ENCODE measurements around the gene BTBD9.
A peak's percentile ranks its signal among the peaks of the same experiment; 100 is the strongest.

Gene BTBD9

GRCh38 chr6:38151580-38152500, 487.9 kb downstream of the BTBD9 start:
- no peak for DNase-seq

GRCh38 chr6:38150681-38151296, 488.9 kb downstream of the BTBD9 start:
- DNase-seq: no peak

DNA sequence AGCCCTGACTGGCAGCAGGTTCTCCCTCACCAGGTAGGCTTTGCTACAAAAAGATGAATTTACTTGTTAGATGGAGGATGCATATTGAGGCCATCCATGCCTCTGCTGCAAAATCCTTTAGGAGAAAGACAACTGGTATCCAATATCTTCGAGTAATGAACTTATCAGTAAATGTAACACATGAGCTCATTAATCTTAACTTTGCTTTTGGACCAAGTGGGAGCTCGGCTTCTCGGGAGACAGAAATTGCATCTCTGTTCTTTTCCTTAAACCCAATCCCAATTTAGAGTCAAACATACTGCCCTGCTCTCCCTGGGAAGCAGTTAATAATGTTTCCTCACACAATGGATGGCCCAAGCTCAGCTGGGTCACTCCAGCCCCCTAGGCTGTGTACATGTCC, 489.7 kb downstream of the BTBD9 start:
- no peak for DNase-seq

GRCh38 chr6:38149531-38149930, 490.2 kb downstream of the BTBD9 start:
- no peak for DNase-seq

DNA sequence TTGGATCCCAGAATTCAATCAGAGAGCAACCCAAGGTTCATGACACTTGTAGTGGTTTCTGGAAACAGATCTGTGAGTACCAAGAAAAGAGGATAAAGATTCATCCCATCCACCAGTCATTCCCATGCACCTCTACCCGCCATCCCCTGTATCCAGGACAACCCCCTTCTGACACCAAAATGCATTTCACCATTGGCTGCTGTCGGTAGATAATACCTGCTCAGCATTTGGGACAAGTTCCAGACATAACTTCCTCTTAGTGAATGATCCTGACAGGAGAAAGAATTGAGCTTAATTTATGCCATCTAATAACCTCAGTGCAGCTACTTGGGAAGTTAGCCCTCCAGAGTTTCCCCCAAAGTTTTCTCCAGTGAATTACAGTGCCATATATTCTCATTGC, 491.1 kb downstream of the BTBD9 start:
- DNase-seq: no peak

- DNase-seq: no peak
These were observed 493.0 kb downstream of the BTBD9 start for GRCh38 chr6:38146734-38147027.

DNA sequence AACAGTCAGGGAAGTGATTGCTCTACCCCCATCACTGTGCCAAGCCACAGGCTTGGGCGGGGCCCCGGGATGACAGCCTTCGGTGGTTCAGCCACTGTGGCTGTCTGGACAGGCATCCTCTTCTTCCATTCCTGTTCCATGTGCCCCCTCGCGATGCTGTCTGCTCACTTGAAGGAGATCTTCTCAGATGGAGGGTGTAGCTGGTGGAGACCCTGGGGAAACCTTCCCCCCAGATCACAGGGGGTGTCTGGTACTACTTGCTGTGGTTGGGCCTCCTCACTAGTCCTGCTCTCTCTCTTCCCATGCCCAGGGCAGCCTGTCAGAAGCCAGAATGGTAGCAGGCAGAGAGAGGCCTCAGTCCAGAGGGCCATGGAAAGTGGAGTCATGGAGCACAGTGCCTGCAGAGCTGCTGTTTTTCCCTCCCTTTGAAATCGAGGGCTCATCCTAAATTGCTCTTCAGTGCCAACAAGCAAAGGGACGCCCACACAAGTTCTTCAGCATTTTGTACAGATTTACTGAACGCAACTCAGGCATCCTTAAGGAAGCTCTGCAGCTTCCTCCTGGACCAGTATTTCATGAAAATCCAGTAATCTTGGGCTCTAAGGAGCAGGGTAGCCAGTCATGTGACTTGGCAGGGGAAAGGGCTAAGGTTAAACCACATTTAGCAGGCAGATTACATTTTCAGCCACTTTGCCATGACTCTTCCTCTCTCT, 493.6 kb downstream of the BTBD9 start:
- peak in 5 of 56 donors; percentile 19 to 43 (median 29) for DNase-seq

DNA sequence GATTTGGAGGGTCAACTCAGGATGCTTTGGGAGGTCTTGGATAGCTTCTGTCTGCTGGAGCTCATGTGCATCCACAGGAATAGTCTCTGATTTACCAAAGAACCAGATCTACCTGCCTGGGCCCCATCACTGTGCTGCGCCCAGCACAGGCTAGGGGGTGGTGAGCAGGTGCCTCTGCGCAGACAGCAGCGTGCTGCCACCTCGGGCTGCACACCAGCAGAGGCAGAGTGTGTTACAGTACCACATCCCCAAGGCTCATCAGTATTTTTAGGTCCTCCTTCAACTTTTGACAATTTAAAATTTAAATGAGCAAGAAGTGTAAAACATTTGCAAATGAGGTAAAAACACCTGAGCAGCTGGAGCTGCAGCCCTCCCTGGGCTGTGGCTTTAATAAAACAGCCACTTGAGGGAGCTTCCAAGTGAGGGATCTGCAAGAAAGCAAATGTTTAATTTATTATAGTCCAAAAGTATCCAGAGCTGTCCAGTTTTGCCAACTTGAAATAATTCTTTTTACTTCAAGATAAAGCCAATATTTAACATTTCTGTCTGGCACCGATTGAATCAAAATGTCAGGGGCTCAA, 495.3 kb downstream of the BTBD9 start:
- peak in 6 of 56 donors; percentile 26 to 39 (median 28) for DNase-seq

DNA sequence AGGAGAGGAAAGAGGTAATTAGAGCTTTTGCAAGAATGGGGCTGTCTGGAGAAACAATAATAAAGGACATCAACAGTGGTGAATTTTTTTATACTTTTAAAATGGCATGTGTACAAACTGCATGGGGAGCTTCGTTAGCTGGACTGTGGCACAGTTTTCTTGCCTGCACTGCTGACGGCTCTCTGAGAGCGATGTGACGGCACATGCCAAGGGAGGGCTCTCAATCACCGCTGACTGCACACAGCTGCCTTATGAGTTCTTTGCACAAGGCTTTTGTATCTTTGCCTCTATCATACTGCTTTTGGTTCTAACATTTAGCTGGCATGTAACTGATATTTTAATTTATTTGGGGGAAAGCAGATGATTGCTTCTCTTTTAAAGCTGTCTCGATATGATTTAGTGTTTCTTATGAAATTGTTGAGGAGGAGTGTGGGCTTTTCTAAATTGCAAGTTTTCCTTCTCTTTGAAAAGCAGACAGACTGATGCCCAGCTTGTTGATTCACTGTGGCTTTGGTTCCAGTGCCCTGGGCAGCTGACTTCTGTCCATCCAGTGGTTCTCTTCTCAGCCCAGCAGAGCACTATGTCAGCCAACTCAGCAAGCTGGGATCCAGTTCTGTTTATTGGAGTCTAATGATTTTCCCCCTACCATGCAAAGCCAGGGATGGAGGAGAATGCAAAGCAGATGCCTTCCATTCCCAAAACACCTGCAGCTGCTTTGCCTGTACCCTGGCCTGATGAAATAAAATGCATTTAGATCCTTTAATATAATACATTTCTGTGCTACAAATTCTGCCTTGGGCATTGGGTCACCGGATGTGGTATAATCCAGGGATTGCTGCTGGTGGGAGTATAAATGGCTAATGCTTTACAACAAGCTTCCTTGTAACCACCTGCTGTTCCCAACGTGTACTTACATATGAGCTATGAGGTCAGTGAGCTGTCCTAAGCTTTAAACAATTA, 496.3 kb downstream of the BTBD9 start:
- peak in 33 of 56 donors; percentile 7 to 68 (median 41) for DNase-seq

DNA sequence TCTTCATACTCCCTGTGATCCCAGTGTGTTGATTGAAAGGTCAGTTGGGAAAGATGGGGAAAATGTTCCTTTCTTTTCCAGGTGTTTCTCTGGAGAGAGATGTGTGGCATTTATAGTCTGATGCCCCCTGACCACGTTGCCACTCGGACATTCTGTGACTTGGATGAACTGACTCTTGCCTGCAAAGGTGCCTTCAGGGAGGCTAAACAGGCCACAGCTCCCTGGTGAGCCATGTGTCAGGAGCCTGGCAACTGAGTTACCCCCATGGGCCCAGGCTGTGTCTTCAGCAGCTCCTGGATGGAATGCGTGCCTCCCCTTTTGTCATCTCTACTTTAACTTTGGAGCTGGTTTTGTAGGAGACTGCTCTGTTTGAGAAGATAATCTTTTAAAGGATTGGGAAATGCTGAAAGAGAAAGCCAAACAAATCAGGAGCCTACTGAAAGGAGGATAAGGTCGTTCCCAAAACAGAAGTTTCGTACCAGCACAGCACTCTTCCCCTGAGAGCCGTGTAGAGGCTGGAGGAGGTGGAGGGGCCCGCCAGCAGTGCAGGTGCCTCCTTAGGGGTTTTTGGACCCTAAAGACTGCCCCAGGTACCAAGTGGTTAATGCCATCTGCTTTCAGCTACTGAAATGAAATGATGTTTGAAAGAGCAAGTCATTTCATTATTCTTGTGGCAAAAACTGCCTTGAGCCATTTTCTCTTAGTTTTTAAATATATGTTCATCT, 497.4 kb downstream of the BTBD9 start:
- no peak for DNase-seq

DNA sequence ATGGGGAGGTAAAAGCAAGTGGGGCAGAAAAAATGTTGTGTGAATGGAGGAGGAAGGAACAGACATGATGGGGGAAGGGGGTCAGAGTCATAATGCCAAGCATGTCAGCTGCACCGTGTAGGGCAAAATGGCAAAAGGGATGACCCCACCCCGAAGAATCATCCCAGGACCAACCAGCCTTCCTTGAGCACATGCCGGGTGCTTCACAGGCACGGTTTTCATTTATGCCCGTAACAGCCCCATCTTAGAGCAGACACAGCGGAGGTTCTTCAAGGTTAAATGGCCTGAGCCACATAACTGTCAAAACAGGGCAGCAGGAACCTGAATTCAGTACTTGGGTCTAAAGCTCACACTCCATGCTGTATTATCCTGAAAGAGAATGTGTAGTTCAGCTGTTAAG, 498.0 kb downstream of the BTBD9 start:
- DNase-seq: no peak

DNA sequence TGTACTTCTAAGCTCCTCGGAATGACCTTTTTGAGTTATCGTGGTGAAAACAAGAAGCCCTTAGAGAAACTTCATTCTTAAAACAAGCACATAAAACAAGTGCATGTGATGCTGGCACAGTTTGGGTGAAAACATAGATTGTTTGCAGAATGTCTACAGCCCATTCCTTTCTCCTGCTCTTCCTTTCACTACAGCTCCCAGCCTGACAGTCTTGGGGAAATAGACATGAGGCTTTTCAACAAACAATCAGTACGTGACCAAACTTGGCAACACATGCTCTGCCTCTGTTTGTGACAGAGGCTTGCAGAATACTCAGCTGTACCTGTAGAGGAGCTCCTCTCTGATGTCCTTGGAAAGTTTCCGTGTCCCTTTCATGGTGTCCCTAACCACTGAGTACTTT, 498.6 kb downstream of the BTBD9 start:
- no peak for DNase-seq

- DNase-seq: peak in 3 of 56 donors; percentile 12 to 23 (median 20)
These were observed 501.4 kb downstream of the BTBD9 start for GRCh38 chr6:38138374-38138773.

DNA sequence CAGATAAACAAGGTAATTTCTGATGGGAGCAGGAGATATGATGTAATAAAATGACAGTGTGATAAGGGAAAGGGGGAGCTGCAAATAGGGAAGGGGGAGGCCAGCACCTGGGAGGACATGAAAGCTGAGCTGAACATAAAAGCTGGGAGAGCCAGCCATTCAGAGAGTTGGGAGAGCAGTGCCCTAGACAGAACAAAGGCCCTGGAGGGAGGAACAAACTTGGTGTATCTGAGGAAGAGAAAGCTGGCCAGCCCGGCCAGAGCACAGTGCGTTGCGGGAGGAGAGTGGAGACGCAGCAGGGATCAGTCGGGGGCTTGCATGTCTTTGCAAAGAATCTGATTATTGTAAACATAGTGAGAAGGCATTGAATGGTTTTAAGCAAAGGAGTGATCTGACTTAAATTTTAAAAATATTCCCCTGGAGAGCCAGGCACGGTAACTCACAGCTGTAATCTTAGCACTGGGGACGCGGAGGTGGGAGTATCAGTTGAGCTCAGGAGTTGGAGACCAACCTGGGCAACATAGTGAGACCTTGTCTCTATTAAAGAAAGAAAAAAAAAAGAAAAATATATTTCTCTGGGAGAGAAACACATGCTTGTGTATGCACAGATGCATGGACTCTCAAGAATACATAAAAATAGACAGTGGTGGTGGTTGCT, 502.0 kb downstream of the BTBD9 start:
- DNase-seq: no peak

DNA sequence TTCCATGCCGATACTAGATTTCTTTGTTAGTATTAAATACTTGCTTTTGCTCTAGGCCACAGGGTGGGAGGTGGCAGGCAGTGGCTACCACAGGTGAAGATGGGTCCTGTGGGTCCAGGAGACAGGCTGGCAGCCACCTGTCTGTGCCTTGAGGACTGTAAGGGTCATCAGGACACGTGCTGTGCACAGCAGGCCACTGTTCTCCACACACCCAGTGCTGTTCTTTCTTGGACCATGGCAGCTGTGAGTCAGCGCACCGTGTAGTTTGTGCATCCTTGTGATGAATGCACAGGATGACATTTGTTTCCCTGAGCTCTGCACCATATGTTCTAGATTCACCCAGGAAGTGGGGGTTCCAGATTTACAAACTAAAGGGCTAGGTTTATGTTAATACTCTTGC, 503.2 kb downstream of the BTBD9 start:
- DNase-seq: peak in 1 of 56 donors; percentile 31

DNA sequence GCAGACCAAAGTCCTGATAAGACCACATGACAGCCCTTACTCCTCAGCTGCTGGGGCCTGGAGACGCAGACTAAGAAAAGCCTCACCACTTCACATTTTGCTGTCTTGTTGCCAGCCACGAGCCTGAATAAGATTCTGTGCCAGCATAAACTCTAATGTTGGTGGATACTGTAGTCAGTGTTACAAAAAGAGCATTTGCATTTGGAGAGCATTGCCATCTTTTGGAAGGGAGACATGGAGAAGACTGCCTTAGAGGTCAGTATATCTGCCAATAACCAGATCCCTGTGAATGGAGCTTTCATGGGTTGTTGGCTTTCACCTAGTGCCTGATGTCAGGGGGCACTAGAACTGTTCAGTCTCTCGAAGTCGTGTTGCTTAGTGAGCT, 505.0 kb downstream of the BTBD9 start:
- peak in 1 of 56 donors; percentile 26 for DNase-seq

DNA sequence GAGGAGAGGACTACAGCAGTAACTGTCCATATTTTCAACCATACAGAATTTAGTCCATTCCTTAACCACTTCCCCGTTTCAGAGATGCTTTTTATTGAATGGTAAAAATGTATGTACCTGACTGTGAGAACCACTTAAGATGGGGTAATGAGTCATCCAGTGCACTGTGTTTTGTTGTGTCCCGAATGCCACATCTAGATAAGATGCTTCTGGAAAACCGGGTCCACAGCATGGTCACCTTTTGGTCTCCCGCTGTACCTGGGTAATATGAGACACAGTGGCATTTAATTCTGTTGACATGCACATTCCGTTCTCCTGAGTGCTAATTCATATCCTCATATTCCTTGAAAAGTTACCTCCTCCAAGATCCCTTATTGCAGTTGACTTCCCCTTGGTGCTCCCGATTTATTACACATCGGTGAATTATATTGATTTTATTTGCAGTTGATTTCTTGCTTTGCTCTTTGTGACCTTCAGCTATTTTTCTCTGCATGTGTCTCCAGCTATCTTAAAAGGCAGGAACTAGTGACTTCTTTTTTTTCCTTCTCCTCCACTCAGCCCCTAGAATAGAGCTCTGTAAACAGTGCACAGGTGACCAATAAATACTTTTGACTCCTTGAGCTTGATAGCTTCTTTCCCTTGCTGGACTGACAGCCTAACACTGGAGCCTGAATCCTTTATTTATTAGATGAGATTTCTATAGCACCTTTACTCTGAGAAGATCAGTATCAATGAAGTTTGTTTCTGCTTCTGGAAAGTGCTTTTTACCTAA, 505.6 kb downstream of the BTBD9 start:
- DNase-seq: no peak

DNA sequence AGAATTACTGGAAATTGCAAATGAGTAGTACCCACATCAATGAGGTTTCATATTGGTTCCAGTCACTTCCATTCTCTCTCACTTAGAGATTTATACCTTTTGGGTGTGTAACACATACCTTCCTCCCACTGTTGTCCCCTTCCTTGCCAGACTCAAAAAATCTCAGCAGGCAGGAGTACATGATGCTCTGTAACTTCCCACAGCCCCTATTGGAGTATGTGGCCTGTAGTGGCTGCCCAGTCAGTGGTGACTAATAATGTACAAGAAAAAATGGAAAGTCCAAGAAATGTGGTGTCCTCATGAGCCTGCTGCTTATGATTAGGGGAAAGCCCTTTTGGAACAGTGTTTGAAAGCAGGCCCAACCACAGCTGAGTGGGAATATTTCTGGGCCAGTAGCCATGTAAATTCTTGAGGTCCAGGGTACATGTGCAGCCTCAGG, 508.2 kb downstream of the BTBD9 start:
- no peak for DNase-seq

DNA sequence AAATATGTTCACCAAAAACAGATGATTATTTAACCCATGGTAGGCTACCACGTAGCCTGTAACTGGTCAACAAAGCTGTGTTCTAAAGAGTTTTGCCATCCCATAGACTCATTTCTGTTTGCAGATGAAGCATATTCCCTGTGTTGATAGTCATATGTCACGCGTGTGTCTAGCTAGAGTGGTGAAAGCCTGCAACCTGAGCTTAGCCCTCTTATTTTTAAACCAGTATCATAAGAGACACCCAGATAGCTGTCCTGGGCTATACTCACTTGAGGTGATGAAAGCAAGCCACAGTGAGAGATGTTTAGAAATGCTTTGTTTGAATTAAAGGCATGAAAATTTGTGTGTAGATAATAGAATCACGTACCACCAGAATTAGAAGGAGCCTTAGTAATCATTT, 512.4 kb downstream of the BTBD9 start:
- no peak for DNase-seq

All from nucleus accumbens (tissue), 56 donors.